ENCODE measurements around the gene BOD1L1.

GRCh38 chr4:13584481-13584880 is 43.0 kb downstream of the BOD1L1 start:
- no peak for TF ChIP-seq CTCF (IDR thresholded peaks at IDR 0.05)
- no peak for TF ChIP-seq POLR2AphosphoS5 (IDR thresholded peaks at IDR 0.05)
- TF ChIP-seq POLR2A (IDR thresholded peaks at IDR 0.05) = no peak
- no peak for TF ChIP-seq EP300 (IDR thresholded peaks at IDR 0.05)

Data from upper lobe of left lung (tissue), 4 donors.